PC-3 (cell line): ENCODE results near the gene MAP3K5.

Experiments used
- EZH2 ChIP-seq: fragments of 300-600 bp; sonication (generic); IDR thresholded peaks from one replicate; pipeline ENCODE4 v1.6.1; 2017; ENCODE audit warnings: antibody characterized with exemption, mild to moderate bottlenecking, low read length; ENCODE audit not compliant: unreplicated experiment
- EZH2phosphoT487 ChIP-seq: fragments of 300-600 bp; sonication (generic); IDR thresholded peaks from 2 replicates; pipeline ENCODE4 v1.6.1; 2018; ENCODE audit warnings: mild to moderate bottlenecking, antibody characterized with exemption, low read length, borderline replicate concordance
- TF ChIP-seq, protein P1 (sequence below): fragments of 300-600 bp; sonication (generic); conservative IDR thresholded peaks from 2 replicates; pipeline ENCODE4 v1.5.1; 2017; ENCODE audit warnings: antibody characterized with exemption, low read depth, mild to moderate bottlenecking, low read length

DNA sequence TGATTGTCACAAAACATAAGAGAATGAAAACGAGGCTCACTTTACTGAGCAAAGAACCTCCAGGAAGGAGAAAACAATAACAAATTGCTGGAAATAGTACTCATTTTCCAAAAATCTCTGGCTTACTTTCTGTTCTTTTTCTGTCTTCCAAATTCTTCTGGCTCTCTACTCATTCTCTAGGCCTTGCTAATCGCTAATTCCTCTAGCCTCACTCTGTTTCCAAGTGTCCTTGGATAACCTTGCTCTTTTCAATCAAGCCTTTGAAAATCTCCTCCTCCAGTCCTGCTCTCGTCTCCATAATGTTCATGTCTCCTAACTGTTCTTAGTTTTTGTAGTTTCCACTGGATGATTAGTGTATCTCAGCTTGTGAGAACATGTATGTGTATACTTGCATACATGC, 145.9 kb downstream of the MAP3K5 start:
- TF ChIP-seq, protein P1, sequence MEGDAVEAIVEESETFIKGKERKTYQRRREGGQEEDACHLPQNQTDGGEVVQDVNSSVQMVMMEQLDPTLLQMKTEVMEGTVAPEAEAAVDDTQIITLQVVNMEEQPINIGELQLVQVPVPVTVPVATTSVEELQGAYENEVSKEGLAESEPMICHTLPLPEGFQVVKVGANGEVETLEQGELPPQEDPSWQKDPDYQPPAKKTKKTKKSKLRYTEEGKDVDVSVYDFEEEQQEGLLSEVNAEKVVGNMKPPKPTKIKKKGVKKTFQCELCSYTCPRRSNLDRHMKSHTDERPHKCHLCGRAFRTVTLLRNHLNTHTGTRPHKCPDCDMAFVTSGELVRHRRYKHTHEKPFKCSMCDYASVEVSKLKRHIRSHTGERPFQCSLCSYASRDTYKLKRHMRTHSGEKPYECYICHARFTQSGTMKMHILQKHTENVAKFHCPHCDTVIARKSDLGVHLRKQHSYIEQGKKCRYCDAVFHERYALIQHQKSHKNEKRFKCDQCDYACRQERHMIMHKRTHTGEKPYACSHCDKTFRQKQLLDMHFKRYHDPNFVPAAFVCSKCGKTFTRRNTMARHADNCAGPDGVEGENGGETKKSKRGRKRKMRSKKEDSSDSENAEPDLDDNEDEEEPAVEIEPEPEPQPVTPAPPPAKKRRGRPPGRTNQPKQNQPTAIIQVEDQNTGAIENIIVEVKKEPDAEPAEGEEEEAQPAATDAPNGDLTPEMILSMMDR, result no peak
- TF ChIP-seq EZH2 (no peak), EZH2phosphoT487 (no peak)
